Colonic mucosa (tissue), 4 donors: Measurements from ENCODE around the gene INHBE. TPM values are rescaled to one million over a fixed set of nuclear protein-coding genes. Genes with fewer than 3 reads are reported as not detected.

ENCODE experiments used
- DNase-seq: peaks from one replicate; pipeline ENCODE4 v3.0.0-alpha.2; 2020
- H3K27ac ChIP-seq: fragments of 200-600 bp; one replicate; pipeline ENCODE4 v1.8.0; 2021
- H3K27me3 ChIP-seq: fragments of 200-600 bp; one replicate; pipeline ENCODE4 v1.8.0; 2021
- H3K36me3 ChIP-seq: fragments of 200-600 bp; one replicate; pipeline ENCODE4 v1.8.0; 2021
- H3K4me1 ChIP-seq: fragments of 200-600 bp; one replicate; pipeline ENCODE4 v1.8.0; 2021; ENCODE audit warnings: mild to moderate bottlenecking
- H3K4me3 ChIP-seq: fragments of 200-600 bp; one replicate; pipeline ENCODE4 v1.8.0; 2021
- H3K9ac ChIP-seq, 2 donors: one replicate each; pipeline ENCODE4 v1.7.0; 2013; ENCODE audit warnings: control low read depth in 2 of 2, low read depth in 2 of 2, low read length in 2 of 2
- H3K9me3 ChIP-seq: fragments of 200-600 bp; one replicate; pipeline ENCODE4 v1.8.0; 2021
- CTCF ChIP-seq: fragments of 200-600 bp; IDR thresholded peaks from one replicate; pipeline ENCODE4 v1.8.0; 2022; ENCODE audit warnings: antibody characterized with exemption, mild to moderate bottlenecking
- intact Hi-C: fragments of 100-400 bp; cut with DNase I; formaldehyde crosslinking; loops from one replicate; pipeline ENCODE4 v1.14.1; 2022
- total RNA-seq, 2 donors: library from RNA; stranded (reverse); fragmentation: NEBNext Ultra II Directional in 1 of 2; extraction: Animal tissue kit (Norgen Biotek cat#: 25700) in 1 of 2; gene quantifications; one replicate each; pipeline ENCODE4 v1.2.1, GENCODE V29; 2021
- donor health status: healthy.
- donor health status: DM: no; HTN: no; CAD: no.
- donor health status: DM: no; HTN: no; CAD: no.

Gene INHBE
- total RNA-seq, 2 donors from 2014 or later: 0.22 TPM; not detected in 1

GRCh38 chr12:57472391-57472790, 17.3 kb downstream of the INHBE start:
- Histone ChIP-seq H3K9me3 (no peaks in the 10 kb centered on the region), H3K4me1 (no peaks in the 10 kb centered on the region), H3K36me3 (no peaks in the 10 kb centered on the region), H3K27me3 (peaks cover 37% of the 10 kb centered on the region), H3K27ac (no peak overlapping the region), H3K9ac (no peak overlapping the region), H3K4me3 (no peak overlapping the region)
- DNase-seq: no peak
- intact Hi-C loops: no loop called here
- TF ChIP-seq CTCF: no peak

GRCh38 chr12:57473392-57473791, 18.3 kb downstream of the INHBE start:
- DNase-seq: no peak
- H3K9ac ChIP-seq: no peak overlapping the region
- no peak overlapping the region for H3K27ac ChIP-seq
- no peak overlapping the region for H3K4me3 ChIP-seq
- H3K4me1 ChIP-seq: no peaks in the 10 kb centered on the region
- intact Hi-C loops: no loop called here
- no peaks in the 10 kb centered on the region for H3K36me3 ChIP-seq
- no peaks in the 10 kb centered on the region for H3K9me3 ChIP-seq
- no peak for TF ChIP-seq CTCF
- H3K27me3 ChIP-seq: peaks cover 37% of the 10 kb centered on the region

GRCh38 chr12:57473886-57474285, 18.8 kb downstream of the INHBE start:
- Histone ChIP-seq H3K27ac (no peak overlapping the region), H3K36me3 (no peaks in the 10 kb centered on the region), H3K27me3 (peaks cover 37% of the 10 kb centered on the region), H3K4me1 (no peaks in the 10 kb centered on the region), H3K9me3 (no peaks in the 10 kb centered on the region), H3K9ac (no peak overlapping the region), H3K4me3 (no peak overlapping the region)
- DNase-seq: no peak
- TF ChIP-seq CTCF: no peak
- intact Hi-C loops: no loop called here

- Histone ChIP-seq H3K27ac (no peak overlapping the region), H3K9me3 (no peaks in the 10 kb centered on the region), H3K27me3 (peaks cover 37% of the 10 kb centered on the region), H3K9ac (no peak overlapping the region), H3K36me3 (no peaks in the 10 kb centered on the region), H3K4me3 (no peak overlapping the region), H3K4me1 (no peaks in the 10 kb centered on the region)
- TF ChIP-seq CTCF: no peak
- no peak for DNase-seq
- intact Hi-C loops: no loop called here
Measured at GRCh38 chr12:57474430-57474829, 19.3 kb downstream of the INHBE start.

GRCh38 chr12:57474862-57475261, 19.8 kb downstream of the INHBE start:
- DNase-seq: no peak
- no peak for TF ChIP-seq CTCF
- intact Hi-C loops: no loop called here
- no peak overlapping the region for H3K4me3 ChIP-seq
- H3K27me3 ChIP-seq: peaks cover 37% of the 10 kb centered on the region
- H3K27ac ChIP-seq: no peak overlapping the region
- H3K4me1 ChIP-seq: no peaks in the 10 kb centered on the region
- no peak overlapping the region for H3K9ac ChIP-seq
- H3K9me3 ChIP-seq: no peaks in the 10 kb centered on the region
- H3K36me3 ChIP-seq: no peaks in the 10 kb centered on the region
